PFSK-1 (cell line): ENCODE measurements around the gene GALNT14.

Experiments used
- FOXP2 ChIP-seq: optimal IDR thresholded peaks from 2 replicates; pipeline ENCODE3; 2011; ENCODE audit warnings: borderline replicate concordance, control low read depth, inconsistent platforms; ENCODE audit not compliant: insufficient read depth; ENCODE audit errors: extremely low read length, extremely low read depth
- POLR2AphosphoS5 ChIP-seq: IDR thresholded peaks from 2 replicates; pipeline ENCODE4 v1.6.1; 2012; ENCODE audit warnings: low read depth, mild to moderate bottlenecking, control low read depth, low read length, moderate library complexity
- REST ChIP-seq, 2 experiments: IDR thresholded peaks; 2 replicates each; pipeline versions ENCODE4 v1.6.1 to v1.8.0; 2011 to 2012; ENCODE audit warnings: low read depth in 2 of 2, low read length in 2 of 2, control low read depth in 1 of 2, inconsistent platforms in 1 of 2, mild to moderate bottlenecking in 1 of 2, moderate library complexity in 1 of 2; ENCODE audit not compliant: insufficient read depth in 1 of 2
- SIN3A ChIP-seq: IDR thresholded peaks from 2 replicates; pipeline ENCODE4 v1.6.1; 2012; ENCODE audit warnings: mild to moderate bottlenecking, low read length, moderate library complexity, borderline replicate concordance; ENCODE audit not compliant: insufficient read depth
- TAF1 ChIP-seq: IDR thresholded peaks from 2 replicates; pipeline ENCODE4 v1.6.1; 2012; ENCODE audit warnings: low read length, control low read depth, borderline replicate concordance; ENCODE audit not compliant: insufficient read depth

The GALNT14 gene

GRCh38 chr2:31047599-31047998 lies 90.6 kb downstream of the GALNT14 start:
- TF ChIP-seq TAF1: no peak
- no peak for TF ChIP-seq REST (IDR thresholded peaks at IDR 0.05; ENCODE audit: insufficient read depth in 1 of 2, low read depth in 2 of 2, low read length in 2 of 2)
- no peak for TF ChIP-seq SIN3A
- TF ChIP-seq POLR2AphosphoS5: no peak
- TF ChIP-seq FOXP2: no peak

- no peak for TF ChIP-seq TAF1
These were observed 99.9 kb downstream of the GALNT14 start for GRCh38 chr2:31038385-31038784.

GRCh38 chr2:31037058-31037457 lies 101.2 kb downstream of the GALNT14 start:
- no peak for TF ChIP-seq POLR2AphosphoS5
- TF ChIP-seq FOXP2: no peak
- no peak for TF ChIP-seq TAF1
- no peak for TF ChIP-seq REST (IDR thresholded peaks at IDR 0.05; ENCODE audit: insufficient read depth in 1 of 2, low read depth in 2 of 2, low read length in 2 of 2)
- no peak for TF ChIP-seq SIN3A

- TF ChIP-seq REST (IDR thresholded peaks at IDR 0.05; ENCODE audit: insufficient read depth in 1 of 2, low read depth in 2 of 2, low read length in 2 of 2) (no peak), POLR2AphosphoS5 (no peak), FOXP2 (no peak), SIN3A (no peak), TAF1 (no peak)
These were observed 105.2 kb downstream of the GALNT14 start for GRCh38 chr2:31033032-31033431.

DNA sequence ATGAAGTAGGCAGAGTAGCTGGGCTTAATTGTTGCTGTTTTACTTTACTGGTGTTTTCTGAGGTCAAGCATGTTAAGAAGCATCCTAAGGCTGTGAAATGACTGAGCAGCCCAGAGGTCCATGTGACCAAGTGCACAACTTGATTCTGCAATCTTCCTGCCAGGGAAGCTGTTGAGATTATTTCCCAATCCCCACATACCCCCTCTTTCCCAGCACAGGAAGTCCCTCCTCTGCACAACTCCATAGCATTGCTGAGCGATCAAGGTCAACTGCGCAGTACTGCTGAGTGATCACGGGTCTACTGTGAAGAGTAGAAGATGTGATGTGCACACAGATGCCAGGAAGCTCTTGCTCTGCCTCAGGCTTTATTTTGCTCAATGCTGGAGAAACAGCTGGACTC lies 105.8 kb downstream of the GALNT14 start:
- no peak for TF ChIP-seq POLR2AphosphoS5
- TF ChIP-seq REST (IDR thresholded peaks at IDR 0.05; ENCODE audit: insufficient read depth in 1 of 2, low read depth in 2 of 2, low read length in 2 of 2): no peak
- TF ChIP-seq TAF1: no peak
- TF ChIP-seq FOXP2: no peak
- TF ChIP-seq SIN3A: no peak
